DMS79 (cell line): ENCODE measurements around the gene SMARCAD1.
"Not testable (repeated sequence)": the region's sequence is repeated elsewhere in the genome, so short reads cannot be mapped to it uniquely, and the experiment has no call there.

ENCODE experiments used
- DNase-seq: peaks from one replicate; lab custom pipeline; 2025; lab: John Stamatoyannopoulos, UW

The SMARCAD1 gene

DNA sequence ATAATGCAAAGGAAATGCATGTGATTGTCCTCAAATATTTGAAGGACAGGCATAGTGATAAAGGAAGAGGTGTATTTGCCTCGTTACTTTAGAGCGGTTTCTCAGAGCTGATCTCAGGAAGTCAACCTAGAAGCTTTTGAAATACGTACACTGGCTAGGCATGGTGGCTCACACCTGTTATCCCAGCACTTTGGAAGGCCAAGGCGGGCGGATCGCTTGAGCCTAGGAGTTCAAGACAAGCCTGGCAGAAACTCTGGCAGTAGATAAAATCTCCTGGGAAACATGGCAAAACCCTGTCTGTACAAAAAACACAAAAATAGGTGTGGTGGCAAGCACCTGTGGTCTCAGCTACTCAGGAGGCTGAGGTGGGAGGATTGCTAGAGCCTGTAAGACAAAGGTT lies 24.9 kb downstream of the SMARCAD1 start:
- DNase-seq = no peak

DNA sequence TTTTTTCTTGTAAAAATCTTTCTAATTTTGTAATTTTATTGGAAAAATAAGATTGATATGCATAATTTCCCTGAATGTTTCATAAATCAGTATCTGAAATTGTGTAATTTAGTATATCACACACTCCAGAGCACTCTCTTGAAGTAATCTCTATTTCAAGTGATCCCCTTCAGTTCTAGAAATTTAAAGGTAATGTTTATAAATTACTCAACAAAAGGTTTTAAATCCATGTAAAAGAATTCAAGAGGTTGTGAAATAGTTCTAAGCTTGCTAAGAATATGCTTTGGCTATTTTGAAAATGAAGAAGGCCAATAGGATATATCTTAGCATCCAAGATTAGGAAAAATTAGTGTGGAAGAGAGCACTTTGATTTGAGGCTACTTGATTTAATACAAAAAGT lies 28.2 kb downstream of the SMARCAD1 start:
- no peak for DNase-seq

DNA sequence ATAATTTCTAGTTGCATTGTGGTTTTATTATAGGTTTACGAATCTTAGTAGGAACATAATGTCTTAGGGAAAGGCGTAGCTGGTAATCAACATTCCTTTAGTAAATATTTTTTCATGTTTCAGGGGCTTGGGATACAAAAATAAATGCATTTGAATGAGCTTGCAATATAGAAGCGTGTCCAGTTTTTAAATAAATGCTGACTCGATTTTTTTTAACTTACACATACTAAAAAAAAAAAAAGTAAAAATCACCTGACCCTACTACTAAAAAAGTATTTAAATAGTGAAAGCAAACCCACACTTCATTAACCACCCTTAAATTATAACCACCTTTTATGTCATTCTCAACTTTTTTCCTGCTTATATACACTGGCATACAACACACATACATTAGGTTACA lies 29.6 kb downstream of the SMARCAD1 start:
- no peak for DNase-seq

DNA sequence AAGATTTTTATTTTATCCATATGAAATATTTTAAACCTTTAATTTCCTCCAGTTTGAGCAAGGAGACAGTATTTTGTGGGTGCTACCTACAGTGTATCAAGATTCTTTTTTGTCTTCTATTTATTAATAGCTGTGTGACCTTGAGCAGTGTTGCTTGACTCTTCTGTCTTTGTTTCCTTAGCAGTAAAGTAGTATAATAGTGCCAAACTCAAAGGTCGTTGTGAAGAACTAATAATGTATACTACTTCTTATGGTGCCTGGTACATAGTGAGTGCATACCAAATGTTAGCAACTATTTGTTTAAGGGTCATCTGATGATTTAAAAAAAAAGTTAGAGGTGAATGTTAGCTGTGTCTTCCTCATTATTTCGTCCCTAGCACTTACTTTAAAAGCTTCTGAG lies 30.5 kb downstream of the SMARCAD1 start:
- DNase-seq = no peak

DNA sequence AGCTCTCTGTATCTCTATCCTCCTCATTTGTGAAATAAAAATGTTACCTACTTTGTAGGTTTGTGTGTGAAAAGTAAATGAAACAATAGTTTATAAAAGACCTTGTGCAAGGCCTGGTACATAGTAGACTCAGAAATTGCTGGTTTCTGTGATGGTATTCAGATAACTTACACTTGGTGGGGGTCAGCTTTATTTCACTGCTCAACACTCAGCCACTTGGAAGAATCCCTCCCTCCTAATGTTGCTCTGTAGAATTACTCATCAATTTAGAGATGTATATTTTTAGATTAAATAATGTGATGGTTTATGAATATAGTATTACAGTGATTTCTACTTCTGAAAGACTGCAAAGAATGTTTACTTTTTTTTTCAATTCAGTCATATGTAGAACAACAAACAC lies 32.7 kb downstream of the SMARCAD1 start:
- no peak for DNase-seq

DNA sequence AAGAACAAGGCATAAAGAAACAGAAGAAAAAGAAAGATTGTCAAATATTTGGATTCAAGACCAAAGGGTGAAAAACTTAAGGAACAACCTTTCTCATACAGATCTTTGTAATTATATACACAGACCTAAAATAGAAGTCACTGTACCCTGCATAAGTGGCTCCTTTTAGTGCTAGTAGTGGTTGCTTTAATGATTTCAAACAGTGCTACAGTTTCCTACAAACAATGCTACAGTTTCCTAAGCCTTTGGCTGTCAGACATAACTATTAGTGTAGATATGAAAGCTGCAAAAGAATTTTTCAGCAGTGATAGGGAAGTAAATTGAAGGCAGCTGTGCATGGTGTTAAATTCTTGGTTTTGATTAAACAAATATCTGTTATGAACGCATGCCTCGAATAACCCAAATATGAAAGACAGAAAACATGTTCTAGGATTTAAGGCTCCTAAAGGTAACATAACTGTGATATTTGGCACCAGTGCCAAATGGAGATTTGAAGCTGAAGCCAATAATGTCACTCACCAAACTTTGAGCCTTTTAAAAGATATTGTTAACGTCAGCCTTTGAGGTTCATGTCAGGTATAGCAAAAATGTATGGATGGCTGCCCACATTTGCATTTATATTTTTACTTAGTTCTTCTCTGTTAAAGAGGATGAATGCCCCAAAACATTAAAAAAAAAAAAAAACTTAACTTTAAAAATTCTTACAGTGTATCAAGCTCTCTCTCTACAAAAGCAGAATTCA lies 36.6 kb downstream of the SMARCAD1 start:
- DNase-seq = peak; percentile 0

DNA sequence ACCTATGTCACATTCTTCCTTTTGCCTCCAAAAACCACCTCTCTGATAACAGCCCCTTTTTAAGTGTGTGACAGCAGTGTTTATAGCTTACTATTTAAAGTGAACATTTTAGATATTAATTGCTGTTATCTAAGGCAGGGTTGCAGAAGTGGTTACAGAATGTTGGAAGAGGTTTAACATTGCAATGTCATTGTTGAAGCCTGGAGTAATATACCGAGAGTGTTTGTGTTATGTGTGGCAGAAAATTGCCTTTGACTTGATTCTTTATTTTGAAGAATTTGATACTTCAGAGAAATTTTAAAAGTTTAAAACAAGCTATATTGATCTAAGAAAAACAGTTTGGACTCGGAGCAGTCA lies 37.1 kb downstream of the SMARCAD1 start:
- DNase-seq = no peak

DNA sequence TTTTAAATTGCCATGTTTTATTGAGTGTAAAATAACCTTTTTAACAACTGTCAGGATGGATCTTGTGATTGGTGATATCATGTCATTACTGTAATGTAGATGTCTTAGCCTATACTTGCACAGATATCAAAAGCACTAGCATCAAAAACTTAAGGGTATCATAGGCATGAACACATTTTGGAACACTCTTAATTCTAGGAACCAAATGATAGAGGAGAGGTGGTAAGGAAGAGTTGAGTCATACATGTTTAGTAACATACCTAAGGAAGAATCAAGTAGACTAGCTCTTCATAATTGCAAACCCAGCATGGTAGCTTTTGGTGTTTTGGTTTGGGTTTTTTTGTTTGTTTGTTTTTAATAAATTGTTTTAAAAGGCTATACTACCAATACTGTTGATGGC lies 43.4 kb downstream of the SMARCAD1 start:
- DNase-seq = no peak

DNA sequence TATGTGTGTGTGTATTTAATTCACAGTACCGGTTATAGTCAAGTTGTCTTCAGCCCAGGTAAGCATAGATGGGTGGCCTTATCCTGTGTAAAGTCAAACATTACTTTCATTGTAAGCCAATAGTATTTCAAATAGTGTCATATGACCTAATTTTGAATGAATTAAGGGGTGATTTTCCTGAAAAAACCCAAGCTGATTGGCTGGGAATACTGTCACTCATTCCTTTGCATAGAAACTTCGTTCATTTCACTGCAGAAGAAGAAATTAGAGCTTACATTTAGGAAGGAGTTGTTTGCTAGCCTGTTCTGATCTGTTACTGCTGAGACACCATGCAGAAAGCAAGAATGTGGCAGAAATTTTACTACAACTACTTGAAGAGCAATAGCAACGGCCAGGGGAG lies 45.4 kb downstream of the SMARCAD1 start:
- peak; percentile 45 for DNase-seq

DNA sequence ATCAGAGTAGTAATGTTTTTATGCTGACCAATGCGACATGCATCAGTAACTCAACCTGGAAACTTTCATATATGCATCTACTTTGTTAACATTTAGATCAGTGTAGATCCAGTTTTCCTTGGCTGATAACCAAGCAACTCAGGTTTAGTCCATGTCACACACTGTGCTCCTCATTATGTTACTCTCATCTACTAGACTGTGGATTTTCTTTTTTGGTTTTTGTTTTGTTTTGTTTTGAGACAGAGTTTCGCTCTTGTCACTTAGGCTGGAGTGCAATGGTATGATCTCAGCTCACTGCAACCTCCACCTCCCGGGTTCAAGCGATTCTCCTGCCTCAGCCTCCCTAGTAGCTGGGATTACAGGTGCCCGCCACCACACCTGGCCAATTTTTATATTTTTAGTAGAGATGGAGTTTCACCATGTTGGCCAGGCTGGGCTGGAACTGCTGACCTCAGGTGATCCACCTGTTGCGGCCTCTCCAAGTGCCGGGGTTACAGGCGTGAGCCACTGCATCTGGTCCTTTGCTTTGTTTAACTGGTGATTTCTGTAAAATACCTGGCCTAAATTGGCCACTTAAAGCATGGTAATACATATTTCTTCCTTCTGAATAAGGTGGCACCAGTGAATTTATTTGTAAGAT lies 48.6 kb downstream of the SMARCAD1 start:
- DNase-seq = no peak

DNA sequence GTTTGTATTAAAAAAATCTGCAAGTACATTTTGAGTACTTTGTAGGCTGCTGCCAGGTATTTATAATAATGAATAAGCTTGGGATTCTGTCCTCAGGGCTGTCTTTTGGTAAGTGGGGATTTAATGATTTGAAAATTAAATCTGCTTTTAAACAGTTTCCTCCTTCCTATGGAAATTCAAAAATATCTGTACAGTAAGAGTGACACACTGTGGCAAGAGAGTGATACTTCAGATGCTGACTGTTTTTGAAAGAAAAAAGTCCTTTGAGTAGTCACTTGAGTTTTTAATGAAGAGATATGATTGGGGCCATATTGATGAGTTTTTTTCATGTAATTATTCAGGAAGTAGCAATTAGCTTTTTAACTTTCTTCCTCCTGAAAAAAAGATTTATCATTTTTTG lies 49.2 kb downstream of the SMARCAD1 start:
- DNase-seq = no peak

DNA sequence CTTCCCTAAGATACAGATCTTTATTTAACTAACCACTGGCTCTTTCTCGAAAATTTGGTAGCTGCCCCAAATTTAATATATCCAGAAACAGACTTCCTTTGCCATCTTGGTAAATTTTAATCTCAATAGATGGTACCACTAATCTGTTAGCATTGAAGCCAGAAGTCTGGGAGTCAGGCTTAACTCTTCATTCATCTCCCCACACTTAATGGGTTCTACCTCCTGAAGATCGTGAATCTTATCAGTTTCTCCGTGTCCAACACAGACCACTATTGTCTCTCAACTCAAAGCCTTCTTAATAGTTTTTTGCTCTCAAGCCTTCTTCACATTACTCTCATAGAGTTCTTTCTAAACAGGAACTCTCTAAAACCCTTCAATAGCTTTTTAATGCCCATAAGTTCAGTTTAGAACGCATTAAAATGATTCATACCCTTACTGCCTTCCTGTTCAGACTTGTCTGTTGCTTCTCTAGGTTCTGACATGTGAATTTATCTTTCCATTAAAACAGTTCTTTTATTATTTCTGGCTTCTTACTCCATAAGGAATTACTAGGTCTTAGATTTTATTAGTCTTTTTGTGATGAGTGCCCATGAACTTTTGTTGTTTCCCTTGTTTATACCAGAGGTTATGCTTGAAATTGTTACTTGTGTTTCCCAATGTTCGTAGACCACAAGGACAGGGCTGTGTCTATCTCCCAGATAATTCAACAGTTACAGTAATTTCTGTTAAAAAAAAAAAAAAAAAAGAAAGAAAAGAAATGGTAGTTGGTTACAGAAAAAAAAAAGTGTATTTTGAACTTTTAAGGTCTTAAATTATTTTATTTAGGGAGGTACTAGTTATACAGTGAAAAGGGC lies 54.7 kb downstream of the SMARCAD1 start:
- peak; percentile 82 for DNase-seq

DNA sequence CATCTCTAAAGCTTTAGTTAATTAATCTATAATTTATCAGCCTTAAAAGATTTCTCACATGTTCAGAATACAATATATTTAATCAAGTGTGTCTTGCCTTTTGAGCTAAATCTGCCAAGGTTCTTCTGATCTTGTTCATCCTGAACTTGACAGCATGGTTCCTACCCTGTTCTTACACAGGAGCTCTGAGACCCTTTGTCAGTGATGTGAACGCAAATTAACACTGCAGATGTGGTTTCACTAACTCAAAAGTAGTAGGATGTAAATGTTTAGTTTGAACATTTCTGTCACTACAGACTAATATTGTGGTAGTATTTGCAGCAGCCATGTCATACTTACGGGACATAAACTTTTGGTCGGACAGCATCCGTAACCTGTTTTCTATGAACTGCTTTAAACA lies 59.4 kb downstream of the SMARCAD1 start:
- no peak for DNase-seq

DNA sequence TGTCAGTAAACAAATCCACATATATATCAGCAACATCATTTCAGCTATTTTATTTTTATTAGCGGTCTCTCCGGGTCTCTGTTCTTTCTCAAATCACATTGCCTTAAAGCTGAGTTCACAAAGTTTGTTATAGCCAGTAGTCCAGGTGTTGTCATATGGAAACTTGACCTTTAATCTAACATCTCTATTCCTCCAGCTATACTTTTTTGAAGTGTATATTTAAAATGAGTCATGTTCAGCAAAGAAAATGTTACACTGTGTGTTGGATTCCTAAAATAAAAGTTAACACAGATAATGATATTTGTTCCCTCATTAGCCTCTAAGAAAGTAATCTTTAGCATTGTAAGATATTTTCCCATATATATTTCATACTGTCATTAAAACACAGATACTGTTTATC lies 63.6 kb downstream of the SMARCAD1 start:
- DNase-seq = no peak

DNA sequence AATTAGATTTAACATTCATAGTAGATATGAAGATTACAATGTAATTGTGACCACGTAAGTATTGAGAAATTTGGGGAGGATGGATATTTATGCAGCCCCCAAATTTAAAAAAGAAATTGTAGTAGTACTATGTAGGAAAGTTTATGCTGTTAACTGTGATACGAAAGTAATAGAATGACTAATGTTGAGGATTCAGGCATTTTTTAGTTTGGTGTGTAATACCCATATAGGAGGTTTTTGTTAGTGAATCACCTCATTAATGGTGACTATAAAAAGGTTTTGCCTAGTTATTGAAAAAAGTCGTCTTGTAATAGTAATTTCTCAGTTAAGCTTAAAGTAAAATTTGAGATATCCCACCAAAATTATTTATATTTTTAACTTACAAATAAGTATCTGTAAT lies 67.2 kb downstream of the SMARCAD1 start:
- DNase-seq = no peak

DNA sequence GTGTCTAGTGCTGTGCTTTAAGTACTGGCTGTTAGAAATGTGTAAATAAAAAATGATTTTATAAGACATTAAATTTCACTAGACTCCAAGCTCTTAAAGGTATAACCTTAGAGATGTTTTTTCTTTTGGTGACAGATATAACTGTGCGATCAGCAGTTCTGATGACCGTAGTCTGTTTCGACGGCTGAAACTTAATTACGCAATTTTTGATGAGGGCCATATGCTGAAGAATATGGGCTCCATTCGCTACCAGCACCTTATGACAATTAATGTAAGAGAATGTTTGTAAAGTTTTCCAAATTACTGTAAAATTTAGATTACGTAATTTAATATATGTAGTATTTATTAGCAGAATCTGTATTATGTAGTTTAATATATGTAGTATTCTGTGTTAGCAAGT lies 68.5 kb downstream of the SMARCAD1 start:
- DNase-seq = no peak

DNA sequence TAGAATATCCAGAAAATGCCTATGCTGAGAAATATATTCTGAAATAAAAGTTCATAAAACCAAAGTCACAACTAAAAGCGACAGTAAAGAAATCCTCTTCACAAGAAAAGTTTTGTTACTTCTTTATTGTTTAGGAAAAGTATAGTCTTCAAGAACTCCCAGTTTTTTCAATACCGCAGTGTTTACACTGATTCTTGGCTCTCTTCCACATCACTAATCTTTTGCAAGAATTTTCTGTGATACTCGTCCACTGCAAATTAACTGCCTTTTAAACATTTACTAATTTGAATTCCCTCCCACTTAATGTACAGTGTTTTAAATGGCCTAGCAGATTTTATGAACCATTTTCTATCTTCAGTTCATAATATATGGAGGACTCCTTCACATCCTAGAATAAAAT lies 69.9 kb downstream of the SMARCAD1 start:
- no peak for DNase-seq

DNA sequence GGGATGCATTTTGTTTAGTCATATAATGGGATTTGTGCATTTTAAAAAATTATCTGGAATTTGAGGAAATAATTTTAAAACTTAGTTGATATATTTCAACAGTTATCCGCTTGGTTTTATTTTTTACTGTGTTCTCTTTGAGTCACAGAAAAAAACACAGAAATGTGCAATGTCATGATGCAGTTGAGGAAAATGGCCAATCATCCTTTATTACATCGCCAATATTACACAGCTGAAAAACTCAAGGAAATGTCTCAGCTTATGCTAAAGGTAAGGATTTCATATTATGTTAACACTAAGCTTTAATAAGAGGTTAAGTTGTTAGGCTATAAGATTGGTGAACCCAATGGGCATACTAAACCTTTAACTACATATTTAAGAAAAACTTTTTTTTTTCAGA lies 71.1 kb downstream of the SMARCAD1 start:
- DNase-seq = no peak

DNA sequence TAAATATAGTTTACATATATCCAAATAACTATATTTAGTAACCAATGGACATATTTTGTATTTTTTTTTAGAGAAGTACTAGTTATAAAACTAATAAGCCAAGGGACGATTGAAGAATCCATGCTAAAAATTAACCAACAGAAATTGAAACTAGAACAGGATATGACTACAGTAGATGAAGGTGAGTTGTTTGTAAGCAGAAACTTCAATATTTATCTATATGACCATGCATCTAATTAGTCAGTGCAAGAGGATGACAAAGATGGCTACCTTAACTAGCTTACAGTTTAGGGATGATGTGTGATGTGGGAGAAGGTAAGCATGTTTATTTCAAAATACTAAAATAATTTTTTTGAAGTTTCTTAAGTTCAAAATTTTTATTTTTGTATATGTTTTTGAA lies 77.2 kb downstream of the SMARCAD1 start:
- no peak for DNase-seq

DNA sequence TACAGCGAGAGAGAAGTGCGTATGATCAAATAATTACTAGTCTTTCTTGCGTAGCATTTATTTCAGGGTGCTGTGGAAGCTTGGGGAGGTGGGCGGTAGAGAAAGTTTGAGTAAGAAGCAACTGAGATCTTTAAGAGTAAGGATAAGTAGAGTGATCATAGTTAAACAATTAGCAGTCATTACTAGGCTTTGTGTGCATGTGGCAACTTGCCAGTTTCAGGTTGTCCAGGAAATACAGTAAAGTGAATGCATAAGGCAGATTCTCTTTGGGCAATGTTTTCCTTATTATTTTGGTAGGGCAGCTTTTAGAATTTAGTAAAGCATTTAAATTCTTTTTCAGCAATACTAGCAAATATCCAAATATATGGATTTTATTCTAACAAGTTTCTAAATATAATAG lies 78.0 kb downstream of the SMARCAD1 start:
- peak; percentile 0 for DNase-seq

DNA sequence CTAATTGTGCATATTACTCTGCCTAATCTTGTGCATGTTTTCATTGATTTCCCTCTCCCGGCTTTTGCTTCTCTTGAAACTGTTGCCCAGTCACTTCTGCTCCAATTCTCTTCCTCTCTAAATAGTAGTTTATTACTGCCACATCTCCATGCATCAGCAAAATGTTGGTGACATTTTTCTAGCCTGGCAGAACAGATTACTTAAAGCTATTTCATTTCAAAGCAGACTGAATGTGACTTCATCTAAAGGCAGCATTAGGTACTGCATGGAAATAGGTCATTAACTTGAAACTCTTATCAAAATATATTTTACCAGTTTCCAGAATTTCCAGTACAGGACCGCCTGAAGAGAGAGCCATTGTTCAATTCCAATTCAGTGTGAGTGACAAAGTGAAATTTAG lies 82.6 kb downstream of the SMARCAD1 start:
- DNase-seq = no peak

DNA sequence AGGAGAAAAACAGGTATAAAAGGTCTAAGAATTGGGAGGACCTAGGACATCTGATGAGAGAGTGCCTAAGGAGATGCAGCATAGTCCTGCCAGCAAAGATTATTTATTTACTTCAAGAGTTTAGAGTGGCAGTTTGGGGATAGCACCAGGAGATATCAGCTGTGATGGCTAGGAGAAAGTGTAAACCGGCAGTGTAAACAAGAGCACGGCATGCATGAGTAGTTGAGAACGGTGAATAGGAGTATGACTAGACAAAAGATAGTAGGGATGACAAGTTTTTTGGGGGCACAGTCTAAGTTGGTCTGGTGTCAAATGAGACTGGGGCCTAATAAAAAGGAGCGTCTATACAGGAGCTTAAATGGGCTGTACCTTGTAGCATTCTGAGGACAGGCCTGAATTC lies 86.3 kb downstream of the SMARCAD1 start:
- DNase-seq = not testable (repeated sequence)

DNA sequence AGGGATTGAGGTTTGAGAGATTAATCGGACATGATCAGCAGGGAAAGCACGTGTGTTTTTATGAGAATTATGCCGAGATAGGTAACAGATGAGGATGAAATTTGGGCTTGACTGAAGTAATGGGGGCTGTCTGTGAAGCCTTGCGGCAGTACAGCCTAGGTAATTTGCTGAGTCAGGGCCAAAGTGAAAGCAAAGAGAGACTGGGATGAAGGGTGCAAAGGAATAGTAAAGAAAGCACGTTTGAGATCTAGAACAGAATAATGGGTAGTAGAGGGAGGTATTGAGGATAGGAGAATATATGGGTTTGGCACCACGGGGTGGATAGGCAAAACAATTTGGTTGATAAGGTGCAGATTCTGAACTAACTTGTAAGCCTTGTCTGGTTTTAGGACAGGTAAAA lies 87.8 kb downstream of the SMARCAD1 start:
- DNase-seq = not testable (repeated sequence)
